Activated CD8-positive, alpha-beta memory T cell treated with anti-CD3 and anti-CD28 coated beads, Interleukin-2, amount 50 U/mL, for 1 hour (primary cell): Measurements from ENCODE around the gene HERC2.
"Not testable (repeated sequence)": the region's sequence is repeated elsewhere in the genome, so short reads cannot be mapped to it uniquely, and the experiment has no call there.

Experiments used
- DNase-seq: peaks from one replicate; pipeline ENCODE4 v3.0.0-alpha.2; 2020; ENCODE audit errors: extremely low read depth

Gene HERC2

DNA sequence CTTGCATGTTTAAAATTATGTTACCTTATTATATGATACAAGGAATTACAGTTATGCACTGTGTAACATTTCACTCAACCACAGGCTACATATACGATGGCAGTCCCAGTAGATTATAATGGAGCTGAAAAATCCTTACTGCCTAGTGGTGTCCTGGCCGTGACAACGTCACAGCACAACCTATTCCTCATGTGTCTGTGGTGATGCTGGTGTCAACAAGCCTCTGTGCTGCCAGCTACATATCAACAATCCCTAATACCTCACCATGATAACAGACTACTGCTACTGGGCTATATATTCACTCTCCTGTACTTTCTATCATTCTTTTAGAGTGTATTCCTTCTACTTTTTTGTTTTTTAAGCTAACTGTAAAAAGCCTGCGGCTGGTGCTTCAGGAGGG lies 142.7 kb downstream of the HERC2 start:
- no peak for DNase-seq

DNA sequence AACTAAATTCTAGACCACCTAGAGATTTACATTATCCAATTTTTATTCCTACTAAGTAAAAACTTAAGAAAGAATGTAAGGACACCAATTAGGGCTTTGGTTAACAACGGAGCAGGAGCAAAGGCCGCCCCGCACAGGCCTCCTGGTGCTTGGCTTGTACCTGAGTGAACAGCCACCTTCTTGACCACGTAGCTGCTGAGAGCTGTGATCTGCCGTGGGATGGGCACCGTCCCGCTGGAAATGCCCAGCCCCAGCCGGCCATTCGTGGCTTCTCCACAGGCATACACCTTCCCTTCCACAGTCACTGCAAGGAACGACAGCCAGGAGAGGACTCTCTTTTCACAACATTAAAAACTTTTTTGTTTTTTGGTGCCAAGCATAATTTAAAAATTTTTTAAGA lies 143.3 kb downstream of the HERC2 start:
- no peak for DNase-seq

DNA sequence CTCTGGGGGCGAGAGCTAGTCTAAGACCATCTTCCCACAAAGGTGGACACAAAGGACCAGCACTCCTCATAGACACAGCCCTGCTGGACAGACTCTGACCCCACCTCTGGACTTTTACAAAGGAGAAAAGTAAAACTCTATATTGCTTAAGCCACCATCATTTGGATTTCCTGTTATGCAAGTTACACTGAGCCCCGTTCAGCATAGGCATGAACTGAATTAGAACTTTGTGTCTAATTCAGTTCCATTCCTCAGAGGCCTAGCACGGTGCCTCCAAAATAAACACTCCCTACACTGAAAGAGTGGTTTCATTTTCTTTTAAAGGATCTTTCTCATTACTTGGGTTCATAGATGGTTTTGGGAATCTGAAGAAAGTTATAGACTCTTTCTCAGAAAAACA lies 143.7 kb downstream of the HERC2 start:
- DNase-seq: no peak

DNA sequence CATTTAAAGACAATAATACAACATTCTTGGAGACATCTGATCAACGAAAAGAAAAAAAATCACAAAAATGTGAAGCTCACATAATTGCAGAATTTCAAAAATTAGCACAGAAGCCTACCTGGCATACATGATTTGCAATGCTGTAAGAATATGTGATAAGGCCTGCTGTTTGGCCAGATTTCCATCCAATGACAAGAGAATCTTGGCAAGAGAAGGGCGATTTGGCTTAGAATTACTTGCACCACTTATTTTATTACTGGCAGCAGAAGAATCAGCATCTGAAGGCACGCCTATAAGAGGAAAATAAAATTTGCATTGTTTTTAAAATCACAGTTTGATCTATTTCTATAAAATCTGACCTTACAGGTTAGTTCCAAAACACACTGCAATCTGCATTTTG lies 152.6 kb downstream of the HERC2 start:
- DNase-seq: no peak

DNA sequence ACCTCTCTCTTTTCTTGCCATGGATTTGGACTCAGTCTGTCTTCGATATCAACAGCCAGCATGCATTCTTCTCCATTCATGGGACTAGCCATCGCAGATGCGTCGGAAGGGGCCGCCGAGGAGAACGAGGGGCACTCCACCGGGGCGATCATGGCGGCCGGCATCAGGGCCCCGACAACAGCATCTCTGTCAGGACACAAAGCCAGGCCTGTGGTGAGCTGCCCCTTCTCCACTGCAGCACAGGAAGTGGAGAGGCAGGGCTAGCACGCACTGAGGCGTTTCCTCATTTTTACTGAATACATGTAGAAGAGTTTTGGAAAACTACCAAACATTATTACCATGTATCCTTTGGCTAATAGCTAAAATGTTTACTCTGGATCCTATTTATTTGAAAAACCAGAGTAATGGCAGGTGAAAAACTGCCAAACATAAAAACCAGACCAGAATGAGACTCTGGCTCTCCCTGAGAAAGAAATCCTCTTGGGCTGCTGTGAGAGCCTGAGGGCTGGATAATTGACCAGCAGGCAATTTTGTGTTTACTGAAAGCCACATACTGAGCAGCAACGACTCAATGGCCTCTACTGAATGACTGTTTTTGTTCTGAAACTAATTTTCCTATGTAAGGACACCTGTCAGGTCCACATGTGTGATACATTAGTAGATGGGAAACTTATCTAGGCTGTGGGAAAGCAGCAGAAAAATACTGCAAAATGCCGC lies 153.4 kb downstream of the HERC2 start:
- DNase-seq: not testable (repeated sequence)

DNA sequence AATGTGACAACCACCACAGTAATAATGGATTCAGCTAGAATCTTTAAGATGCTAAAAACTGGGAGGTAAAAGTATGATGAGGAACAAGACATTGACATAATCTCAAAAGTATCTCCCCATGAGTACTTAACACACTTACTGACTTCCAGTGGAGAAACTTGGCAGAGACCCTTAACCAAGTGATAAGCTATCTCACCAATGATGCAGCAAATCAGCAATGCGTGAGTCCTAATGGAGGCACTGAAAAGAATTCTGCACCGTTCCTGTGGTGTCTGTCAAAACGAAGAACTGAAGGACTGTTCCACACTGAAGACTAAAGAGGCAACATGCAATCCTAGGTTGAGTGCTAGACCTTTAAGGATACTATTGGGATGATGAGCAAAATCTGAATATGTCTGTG lies 154.9 kb downstream of the HERC2 start:
- DNase-seq: no peak

DNA sequence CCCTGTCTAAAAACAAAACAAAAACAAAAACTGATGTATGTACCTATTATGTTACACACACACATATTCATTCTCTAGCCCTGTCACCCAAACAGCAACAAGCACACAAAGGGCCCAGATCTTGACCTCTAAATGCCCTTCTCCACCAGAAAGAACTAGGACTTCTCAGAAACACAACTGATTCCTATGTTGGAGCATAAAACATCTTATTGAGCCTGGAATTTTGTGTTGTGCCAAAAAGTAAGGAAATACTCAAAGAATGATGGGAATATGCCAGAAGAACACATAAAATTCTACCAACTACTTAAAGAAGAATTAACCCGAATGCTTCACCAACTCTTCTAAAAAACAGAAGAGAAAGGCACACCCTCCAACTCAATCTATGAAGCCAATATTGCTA lies 156.2 kb downstream of the HERC2 start:
- DNase-seq: no peak

DNA sequence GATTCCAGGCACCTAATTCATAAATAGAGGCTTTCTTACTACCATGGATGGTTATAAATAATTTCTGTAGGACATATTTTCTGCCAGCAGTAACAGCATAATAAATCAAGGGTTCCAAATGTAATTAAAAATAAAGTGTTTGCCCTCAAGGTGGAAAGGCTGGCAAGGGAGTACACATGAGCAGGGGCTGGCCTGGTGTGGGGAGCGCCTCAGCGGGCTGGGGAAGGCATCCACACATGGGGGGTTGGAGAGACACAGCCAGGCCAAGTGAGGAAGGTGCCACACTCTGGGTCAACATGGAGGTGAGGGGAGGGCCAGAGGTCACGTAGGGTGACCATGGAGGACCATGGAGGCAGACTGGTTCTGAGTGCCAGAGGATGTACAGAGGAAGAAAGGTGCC lies 157.1 kb downstream of the HERC2 start:
- DNase-seq: no peak

DNA sequence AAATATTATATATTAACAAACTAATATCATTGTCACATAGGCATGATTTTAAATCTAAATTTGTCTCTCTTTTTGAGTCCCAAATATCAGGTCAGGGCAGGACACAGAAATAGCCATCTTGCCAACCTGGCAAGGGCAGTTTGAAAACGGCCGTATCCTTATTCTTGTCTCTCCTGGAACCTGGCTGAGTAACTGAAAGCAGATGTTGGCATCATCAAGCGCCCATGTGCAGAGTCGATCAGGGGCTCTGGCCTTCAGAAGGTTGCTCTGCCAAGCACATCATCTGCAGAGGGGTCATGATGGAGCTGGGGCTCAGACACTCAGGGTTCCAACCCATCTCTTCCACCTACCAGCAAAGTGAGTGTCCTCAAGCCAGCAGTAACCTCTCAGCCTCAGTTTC lies 167.7 kb downstream of the HERC2 start:
- DNase-seq: no peak

DNA sequence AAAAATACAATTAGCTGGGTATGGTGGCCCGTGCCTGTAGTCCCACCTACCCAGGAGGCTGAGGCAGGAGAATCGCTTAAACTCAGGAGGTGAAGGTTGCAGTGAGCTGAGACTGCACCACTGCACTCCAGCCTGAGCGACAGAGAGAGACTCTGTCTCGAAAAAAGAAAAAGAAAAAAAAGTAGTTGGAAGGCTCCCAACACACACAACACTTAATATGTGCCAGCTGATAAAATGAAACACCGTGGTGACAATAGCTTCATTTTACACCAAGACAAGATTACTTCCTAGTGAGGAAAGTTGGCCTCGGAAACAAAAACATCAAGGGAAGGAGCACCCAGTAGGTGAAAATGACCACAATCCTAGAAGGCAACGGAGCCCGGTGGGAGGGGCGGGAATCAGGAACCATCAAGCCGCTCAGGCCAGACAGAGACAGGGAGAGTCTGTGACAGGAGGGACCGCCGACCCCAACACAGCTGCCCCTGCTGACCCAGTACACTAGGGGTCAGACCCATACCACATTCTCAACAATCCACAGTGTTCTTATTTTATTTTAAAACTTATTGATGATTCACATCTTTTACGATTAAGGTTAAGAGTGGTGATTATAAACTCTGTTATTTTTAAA lies 168.4 kb downstream of the HERC2 start:
- no peak for DNase-seq

DNA sequence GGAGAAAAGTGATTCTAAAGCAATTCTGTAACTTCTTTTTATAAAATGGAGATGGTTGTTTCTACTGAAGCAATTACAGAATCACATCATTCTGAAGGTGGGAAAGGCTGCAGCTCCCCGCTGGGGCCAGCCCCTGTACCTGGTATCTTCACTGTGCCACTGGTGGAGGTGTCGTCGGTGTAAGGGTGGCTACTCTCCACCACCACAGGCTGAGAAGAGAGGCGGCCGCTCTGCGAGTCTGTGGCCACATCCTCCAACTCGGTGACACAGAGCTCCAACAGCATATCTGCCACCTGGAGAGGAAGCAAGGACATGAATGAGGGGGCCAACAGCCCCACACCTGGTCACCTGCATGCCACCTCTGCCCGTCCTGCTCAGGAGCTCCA lies 169.4 kb downstream of the HERC2 start:
- not testable (repeated sequence) for DNase-seq

DNA sequence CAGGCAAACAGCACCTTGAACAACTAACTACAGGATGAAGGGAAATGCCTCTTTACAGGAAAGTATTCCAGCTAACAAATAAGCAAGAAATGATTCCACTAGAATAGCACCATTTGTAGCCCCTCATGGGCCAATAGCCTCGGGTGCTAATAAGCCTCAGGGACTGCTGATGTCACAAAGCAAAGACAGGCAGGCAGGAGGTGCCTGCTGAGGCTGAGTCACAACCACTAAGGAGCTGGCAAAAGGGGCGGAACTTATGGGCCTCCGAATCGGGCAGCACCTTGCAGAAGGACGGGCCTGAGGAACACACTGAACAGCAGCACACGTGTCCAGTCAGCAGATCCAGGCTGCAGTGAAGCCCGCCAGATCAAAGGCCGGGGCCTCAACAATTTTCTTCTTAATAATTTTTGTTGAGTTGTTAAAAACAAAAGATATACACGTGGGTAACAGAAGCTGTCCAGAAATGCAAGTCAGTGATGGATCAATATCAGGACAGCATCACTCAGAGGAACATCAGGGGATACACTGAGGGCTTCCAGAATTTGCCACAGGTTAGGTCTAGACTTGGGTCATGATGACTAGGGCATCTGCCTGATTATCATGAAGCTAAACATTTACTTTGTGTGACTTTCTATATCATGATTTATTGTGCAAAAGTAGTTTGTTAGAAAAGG lies 170.0 kb downstream of the HERC2 start:
- not testable (repeated sequence) for DNase-seq

DNA sequence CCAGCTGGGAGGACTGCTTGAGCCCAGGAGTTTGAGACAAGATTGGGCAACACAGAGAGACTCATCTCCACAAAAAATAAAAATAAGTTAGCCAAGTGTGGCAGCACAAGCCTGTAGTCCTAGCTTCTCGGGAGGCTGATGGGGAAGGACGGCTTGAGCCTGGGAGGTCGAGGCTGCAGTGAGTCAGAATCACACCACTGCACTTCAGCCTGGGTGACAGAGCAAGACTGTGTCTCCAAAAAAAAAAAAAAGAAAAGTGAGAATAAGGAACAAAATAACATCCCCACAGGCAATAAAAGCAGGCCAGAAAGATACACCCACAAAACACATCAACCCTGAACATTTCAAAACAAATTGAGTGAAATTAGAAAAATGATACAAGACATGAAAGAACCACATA lies 174.2 kb downstream of the HERC2 start:
- no peak for DNase-seq

DNA sequence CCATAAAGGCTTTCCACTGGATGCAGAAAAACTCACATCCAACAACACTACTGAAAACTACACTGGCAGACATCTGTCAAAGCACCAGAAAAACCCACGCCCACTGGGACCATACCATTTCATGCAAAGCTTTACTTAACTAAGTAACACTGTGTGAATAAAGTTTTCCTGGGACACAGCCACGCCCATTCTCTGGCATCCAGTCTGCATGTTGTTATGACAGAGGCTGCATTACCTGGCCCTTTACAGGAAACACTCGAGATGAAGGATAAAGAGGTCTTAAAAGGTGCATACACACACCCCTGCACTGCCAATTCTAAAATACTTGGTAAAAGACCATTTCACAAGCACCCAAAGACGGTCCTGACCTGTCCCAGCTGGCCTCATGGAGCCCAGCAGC lies 176.6 kb downstream of the HERC2 start:
- DNase-seq: not testable (repeated sequence)

DNA sequence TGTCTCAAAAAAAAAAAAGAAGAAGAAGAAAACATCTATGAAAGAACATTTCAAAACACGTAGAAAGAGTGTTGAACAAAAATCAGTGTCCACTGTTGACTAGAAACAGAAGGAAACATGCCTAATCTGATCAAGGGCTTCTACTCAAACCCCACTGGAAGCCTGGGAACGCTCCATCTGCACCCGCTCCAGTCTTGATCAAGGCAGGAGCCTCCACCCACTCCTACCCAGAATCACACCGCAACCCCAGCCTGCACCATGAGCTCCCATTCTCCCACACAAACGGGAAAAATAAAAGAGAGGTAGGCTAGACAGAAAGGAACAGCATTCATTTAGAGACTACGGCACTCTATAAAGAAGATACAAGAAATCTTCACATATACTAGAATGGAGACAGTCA lies 181.9 kb downstream of the HERC2 start:
- no peak for DNase-seq

DNA sequence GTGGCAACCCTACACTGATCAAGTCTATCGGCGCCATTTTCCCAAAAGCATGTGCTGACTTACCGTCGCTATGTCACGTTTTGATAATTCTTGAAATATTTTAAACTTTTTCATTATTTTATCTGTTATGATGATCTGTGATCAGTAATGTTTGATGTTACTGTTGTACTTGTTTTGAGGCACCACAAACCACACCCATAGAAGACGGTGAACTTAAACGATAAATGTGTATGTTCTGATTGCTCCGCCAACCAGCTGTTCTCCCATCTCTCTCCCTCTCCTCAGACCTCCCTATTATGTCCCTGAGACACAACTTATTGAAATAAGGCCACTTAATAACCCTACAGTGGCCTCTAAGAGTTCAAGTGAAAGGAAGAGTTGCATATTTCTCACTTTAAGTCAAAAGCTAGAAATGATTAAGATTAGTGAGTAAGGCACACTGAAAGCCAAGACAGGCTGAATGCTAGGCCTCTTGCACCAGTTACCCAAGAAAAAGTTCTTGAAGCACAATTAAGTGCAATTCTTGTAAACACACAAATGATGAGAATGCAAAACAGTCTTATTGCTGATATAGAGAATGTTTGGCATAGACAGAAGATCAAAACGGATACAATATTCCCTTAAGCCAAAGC lies 184.5 kb downstream of the HERC2 start:
- DNase-seq: not testable (repeated sequence)

DNA sequence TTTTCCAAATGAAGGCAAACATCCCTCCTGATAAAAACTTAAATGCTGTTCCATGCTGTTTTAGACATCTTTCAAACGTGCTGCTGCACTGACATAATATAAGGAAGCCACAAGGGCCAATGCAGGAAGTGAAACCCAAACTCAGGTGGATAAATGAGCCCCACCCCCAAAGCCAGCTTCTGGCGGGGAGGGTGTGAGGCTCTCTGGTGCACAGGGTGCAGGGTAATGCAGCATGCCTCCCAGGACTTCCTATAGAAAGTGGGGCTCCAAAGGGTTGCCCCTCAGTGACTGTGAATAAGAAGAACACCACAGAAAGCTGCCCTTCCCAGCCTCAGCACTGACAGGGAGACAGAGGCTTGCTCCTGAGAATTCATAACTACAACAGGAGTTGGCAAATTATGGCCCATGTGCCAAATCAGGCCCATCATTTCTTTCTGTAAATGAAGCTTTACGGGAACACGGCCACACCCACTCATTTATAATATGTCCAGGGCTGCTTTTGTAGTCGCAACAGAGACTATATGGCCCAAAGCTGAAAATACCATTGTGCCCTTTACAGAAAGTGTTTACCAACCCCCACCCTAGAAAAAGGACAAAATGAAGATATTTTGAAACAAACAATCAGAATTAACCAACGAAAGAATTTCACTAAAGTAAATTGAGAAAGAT lies 185.6 kb downstream of the HERC2 start:
- DNase-seq: not testable (repeated sequence)

DNA sequence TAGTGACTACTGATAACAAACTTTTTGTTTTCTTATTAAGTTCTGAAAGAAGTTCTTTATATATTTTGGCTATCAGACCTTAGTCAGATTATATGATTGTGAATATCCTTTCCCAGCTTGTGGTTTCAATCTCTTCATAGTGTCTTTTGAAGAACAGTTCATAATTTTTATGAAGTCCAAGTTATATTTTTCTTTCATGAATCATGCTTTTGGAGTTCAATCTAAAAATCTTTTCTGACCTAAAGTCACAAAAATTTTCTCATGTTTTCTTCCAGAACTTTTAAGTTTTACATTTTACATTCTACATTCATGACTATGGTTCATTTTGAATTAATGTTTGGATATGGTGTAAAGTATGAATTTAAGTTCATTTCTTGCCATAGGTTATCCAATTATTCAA lies 188.7 kb downstream of the HERC2 start:
- DNase-seq: no peak

DNA sequence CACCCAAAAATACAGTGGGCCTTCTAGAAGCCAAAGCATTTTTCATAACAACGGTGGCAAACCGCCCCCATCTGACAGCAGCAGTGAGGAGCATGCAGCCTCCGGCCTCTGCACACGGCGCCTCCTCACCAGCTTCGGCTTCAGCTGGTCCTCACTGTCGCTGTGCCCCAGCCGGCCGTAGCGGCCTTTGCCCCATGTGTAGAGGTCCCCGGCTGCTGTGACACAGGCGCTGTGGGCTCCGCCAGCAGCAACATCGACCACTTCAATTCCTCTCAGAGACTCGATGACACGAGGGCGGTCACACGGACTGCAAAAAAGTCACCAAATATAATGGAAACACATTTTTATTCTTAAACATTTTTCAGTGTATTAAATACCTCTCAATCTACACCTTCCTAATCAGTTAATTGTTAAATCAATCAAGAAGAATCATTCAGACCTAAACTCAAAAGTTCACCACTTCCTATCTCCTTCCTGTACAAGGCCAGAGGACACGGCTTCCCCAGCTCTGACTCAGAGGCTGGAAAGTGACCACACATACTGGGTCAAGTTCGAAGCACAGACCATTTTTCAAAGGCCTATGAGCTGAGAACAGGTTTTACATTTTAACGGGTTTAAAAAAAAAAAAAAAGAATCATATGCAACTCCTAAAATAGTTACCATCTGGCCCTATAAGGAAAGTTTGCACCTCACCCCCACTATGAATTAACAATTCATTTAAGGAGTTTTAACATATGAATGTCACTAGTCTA lies 189.3 kb downstream of the HERC2 start:
- DNase-seq: no peak

DNA sequence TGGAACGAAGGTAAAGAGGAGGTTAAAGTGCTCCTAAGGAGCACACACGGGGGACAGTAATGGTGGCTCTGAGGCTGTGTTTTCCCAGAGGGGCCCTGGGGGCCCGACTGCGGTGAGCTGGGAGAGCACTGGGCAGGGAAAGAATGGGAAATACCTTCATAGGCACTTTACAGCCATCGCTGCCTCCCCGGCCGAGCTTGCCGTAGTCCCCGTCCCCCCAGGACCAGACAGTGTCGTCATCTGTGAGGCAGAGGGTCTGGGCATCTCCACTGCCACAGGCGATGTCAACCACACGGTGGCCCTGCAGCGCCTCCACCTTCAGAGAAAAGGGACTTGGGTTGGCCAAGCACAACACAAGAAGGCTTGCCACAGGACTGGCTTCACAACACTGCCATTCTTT lies 190.0 kb downstream of the HERC2 start:
- DNase-seq: no peak

DNA sequence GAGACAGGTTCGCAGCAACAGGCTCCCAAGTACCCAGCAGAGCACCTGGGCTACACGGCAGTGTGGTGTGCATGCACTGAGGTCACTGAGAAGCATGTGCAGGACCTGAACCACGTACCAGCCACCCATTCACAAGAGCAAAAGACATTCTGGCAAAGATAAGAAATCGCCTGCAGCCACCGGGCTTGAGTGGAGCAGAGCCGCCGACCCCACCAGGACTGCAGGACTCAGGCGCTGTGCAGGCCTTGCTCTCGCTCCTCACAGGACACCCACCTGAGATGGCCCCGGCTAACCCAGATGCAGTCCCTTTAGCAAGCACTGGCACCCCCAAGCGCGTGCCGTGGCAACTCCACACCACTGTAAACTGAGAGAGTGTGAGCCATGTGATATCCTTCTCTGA lies 190.6 kb downstream of the HERC2 start:
- no peak for DNase-seq

DNA sequence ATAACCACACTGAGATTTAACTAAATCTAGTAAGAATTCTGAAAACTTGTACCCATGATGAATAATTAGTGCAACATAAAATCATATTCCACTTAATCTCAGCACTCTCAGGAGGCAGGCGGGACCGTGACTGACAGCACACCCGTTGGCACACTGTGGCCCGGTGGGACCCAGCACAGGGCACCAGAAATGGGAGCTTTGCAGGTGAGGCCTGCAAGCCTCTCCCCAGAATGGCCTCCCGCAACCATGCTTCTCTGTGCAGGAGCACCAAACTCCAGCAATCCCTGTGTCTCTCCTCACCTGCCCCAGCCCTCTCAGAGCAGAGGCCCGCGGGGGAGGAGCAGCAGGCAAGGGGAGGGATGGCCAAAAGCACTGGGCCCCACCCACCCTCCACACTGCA lies 191.3 kb downstream of the HERC2 start:
- DNase-seq: no peak
